HG02981 (cell line): ENCODE results near the gene ADIPOR2.
"Not testable (repeated sequence)": the region's sequence is repeated elsewhere in the genome, so short reads cannot be mapped to it uniquely, and the experiment has no call there.

ENCODE experiments used
- ATAC-seq: cut with Tn5 transposase; IDR thresholded peaks from one replicate; pipeline ENCODE4 v1.9.1; 2021; ENCODE audit warnings: mild to moderate bottlenecking, moderate library complexity; ENCODE audit not compliant: unreplicated experiment

Gene ADIPOR2

DNA sequence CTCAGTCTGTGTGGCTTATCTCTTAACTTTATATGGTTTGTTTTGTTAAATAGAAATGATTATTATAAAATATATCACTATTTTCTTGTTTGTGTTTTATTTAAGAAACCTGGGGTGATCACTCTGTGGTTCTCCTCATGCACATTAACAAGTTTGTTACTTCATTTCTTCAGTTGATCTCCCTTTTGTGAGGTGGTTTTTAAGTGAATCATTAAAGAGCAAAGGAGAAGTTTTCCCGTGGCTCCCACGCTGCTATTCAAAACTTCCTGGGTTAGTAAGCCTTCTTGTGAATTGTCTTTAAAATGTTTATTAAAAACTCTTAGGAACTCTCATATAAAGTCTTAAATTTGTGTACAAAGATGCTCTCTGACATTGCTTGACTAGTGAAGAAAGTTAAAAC, 11.8 kb downstream of the ADIPOR2 start:
- no peak for ATAC-seq

GRCh38 chr12:1703771-1704722, 13.2 kb downstream of the ADIPOR2 start:
- ATAC-seq: no peak

DNA sequence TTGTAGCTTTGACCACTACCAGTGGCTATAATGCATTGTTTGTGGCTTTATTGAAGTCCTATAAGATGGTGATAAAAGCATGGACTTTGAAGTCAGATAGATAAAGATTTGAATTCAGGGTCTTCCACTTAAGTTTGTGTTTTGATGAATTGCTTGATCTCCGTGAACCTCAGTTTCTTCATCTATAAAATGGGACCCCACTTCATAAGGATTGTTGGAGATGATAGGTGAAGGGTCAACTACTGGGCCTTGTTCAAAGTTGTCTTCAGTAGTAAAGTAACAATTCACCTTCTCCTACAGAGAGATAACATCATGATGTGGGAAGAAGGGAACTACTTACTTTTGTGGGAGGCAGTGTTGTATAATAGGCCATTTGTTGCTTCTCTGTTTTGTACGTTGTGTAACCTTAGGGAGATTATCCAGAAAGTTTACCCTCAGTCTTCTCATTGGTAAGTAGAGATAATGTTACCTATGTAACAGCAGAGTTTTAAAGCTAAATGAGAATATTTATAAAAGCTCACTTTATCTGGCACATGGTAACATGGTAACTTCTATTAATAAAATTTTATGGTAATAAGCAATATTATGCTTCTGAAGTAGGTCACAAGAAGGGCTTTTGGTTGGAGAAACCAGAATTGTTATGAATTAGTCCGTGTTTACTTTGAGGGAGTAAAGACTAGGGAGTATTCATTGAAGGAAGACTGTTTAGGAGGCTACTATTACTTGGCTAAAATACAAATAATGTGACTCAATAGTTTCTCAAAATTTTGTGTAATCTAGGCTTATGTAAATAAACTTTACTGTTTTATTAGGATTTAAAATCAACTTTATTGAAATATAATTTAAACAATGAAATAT, 15.1 kb downstream of the ADIPOR2 start:
- ATAC-seq: no peak

- ATAC-seq: no peak
These were observed 15.7 kb downstream of the ADIPOR2 start for GRCh38 chr12:1706632-1706980.

DNA sequence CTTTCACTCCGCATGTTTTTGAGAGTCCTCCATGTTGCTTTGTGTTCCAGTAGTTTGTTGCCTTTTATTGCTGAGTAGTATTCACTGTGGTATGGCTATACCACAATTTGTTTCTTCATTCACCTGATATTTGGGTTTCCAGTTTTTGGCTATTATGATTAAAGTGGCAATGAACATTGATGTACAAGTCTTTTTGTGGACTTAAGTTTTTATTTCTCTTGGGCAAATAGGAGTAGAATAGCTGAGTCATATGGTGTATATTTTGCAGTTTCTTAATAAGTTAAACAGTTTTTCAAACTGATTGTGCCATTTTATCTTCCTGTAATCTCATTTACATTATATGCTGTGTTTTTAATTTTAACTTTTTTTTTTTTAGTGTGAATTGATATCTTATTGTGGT, 16.2 kb downstream of the ADIPOR2 start:
- ATAC-seq: no peak

GRCh38 chr12:1709968-1710367, 19.1 kb downstream of the ADIPOR2 start:
- not testable (repeated sequence) for ATAC-seq

- not testable (repeated sequence) for ATAC-seq
These were observed 20.0 kb downstream of the ADIPOR2 start for GRCh38 chr12:1710870-1711269.

DNA sequence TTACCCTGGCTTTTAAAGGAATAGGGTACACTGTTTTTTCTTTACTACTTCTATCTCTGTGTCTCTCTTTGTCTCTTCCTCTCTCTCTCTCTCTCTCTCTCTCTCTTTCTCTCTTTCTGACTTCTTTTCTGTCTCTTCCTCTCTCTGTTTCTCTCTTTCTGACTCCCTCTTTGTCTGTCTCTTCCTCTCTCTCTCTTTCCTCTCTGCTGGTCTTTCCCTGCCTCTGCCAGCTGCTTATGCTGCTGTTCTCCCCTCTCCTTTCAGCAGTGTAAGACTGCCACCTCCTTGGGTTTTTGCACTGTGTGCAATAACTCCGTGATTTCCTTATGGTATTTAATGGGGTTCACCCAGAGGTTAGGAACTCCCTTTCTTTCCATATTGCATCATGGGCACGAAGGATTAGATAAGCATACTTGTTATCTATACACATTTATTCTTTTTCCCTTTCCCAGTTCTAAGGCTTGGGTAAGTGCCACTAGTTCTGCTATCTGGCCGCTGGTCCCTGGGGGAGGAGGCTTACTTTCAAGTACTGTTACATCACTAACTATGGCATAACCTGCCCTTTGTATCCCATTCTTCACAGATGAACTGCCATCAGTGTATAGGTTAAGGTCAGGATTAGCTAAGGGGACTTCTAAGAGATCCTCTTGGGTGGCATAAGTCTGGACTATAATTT, 20.8 kb downstream of the ADIPOR2 start:
- ATAC-seq: not testable (repeated sequence)

- not testable (repeated sequence) for ATAC-seq
These were observed 21.4 kb downstream of the ADIPOR2 start for GRCh38 chr12:1712305-1712704.

- ATAC-seq: not testable (repeated sequence)
These were observed 22.0 kb downstream of the ADIPOR2 start for GRCh38 chr12:1712852-1713251.

- not testable (repeated sequence) for ATAC-seq
These were observed 23.0 kb downstream of the ADIPOR2 start for GRCh38 chr12:1713783-1714348.

GRCh38 chr12:1715459-1715858, 24.6 kb downstream of the ADIPOR2 start:
- ATAC-seq: not testable (repeated sequence)

GRCh38 chr12:1716215-1716862, 25.5 kb downstream of the ADIPOR2 start:
- ATAC-seq: no peak

- no peak for ATAC-seq
These were observed 26.0 kb downstream of the ADIPOR2 start for GRCh38 chr12:1716911-1717310.

DNA sequence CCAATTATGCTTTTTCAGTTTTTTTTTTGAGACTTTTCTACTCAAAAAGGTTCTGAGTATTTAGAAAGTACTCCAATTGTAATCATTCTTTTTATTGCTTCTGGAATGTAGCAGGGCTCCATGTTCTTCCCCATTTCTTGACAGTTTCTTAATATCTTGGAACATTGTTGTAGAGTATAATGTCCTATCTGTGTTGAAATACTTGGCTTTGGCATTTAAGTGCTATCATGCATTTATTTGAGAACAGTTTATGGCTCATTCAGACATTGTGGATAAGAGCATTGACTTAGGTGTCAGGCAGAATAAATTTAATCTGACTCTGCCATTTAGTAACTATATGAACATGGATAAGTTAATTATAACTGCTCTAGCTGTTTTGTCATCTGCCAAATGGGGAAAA, 28.3 kb downstream of the ADIPOR2 start:
- no peak for ATAC-seq

DNA sequence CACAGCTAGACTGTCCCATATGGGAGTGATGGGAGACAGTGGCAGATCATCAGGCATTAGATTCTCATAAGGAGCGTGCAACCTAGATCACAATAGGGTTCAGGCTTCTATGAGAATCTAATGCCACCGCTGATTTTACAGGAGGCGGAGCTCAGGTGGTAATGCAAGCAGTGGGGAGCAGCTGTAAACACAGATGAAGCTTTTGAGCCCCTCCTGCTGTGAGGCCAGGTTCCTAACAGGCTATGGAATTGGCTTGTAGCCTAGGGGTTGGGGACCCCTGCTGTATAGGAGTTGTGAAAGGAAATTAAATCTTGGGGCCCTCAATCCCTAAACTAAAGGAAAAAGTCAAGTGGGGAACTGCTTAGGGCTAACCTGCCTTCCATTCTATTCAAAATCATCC, 29.6 kb downstream of the ADIPOR2 start:
- no peak for ATAC-seq

DNA sequence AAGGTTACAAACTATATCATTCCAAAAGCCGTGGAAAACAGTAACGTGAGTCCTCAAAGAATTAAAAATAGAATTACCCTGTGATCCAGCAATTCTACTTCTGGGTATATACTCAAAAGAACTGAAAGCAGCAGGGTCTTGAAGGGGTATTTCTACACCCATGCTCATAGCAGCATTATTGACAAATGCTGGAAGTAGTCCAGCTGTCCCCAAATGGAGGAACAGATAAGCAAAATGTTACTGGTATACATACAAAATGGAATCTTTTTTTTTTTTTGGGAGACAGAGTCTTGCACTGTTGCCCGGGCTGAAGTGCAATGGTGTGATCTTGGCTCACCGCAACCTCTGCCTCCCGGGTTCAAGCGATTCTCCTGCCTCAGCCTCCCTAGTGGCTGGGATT, 32.9 kb downstream of the ADIPOR2 start:
- no peak for ATAC-seq

DNA sequence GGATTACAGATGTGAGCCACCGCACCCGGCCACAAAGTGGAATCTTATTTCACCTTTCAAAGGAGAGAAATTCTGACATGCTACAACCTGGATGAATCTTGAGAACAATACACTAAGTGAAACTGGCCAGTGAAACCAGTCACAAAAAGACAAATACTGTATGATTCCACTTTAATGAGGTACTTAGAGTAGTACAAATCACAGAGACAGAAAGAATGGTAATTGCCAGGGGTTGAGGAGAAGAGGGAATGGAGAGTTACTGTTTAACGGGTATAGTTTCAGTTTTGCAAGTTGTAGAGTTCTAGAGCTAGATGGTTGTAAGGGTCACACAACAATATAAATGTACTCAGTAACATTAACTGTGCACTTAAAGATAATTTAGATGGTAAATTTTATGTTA, 33.4 kb downstream of the ADIPOR2 start:
- no peak for ATAC-seq

GRCh38 chr12:1726753-1727152, 35.9 kb downstream of the ADIPOR2 start:
- ATAC-seq: no peak

- no peak for ATAC-seq
These were observed 38.0 kb downstream of the ADIPOR2 start for GRCh38 chr12:1728824-1729223.
